Pancreas (tissue), 10 donors: ENCODE results near the gene ARHGEF5. TPM values are rescaled to one million over a fixed set of nuclear protein-coding genes. Genes with fewer than 3 reads are reported as not detected.
"Not testable (repeated sequence)": the region's sequence is repeated elsewhere in the genome, so short reads cannot be mapped to it uniquely, and the experiment has no call there.

Experiments
- ATAC-seq, 4 donors: fragments of 200-7000 bp; cut with Tn5 transposase; one replicate each; pipeline versions ENCODE4 v1.8.0 to v1.9.1; 2020; ENCODE audit warnings: mild to moderate bottlenecking in 4 of 4, moderate library complexity in 4 of 4
- DNase-seq, 6 donors: peaks; one replicate each; pipeline ENCODE4 v3.0.0-alpha.2; 2020
- FAIRE-seq: peaks from 2 replicates; lab custom pipeline; 2012; peaks lifted over from hg19 to GRCh38; lab: Jason Lieb, UNC
- H3K27ac ChIP-seq, 4 donors: fragments of 200-600 bp; sonication (generic); 1 replicate in 3 of 4; 2 replicates in 1 of 4; pipeline versions ENCODE4 v1.5.0 to v1.8.0; 2020
- H3K27me3 ChIP-seq, 4 donors: fragments of 200-600 bp; one replicate each; pipeline ENCODE4 v1.8.0; 2021
- H3K36me3 ChIP-seq, 3 donors: fragments of 200-600 bp; sonication (generic) in 1 of 3; one replicate each; pipeline versions ENCODE4 v1.5.0 to v1.8.0; 2020 to 2021
- H3K4me1 ChIP-seq, 3 donors: fragments of 200-600 bp; one replicate each; pipeline ENCODE4 v1.8.0; 2021
- H3K4me3 ChIP-seq, 4 donors: fragments of 200-600 bp; sonication (generic) in 2 of 4; one replicate each; pipeline versions ENCODE4 v1.5.0 to v1.8.0; 2020 to 2021
- H3K9me3 ChIP-seq, 4 donors: fragments of 200-600 bp; one replicate each; pipeline ENCODE4 v1.8.0; 2021
- CTCF ChIP-seq, 4 donors: fragments of 200-600 bp; sonication (generic) in 3 of 4; IDR thresholded peaks; one replicate each; pipeline versions ENCODE4 v1.5.0 to v1.8.0; 2021; ENCODE audit warnings: antibody characterized with exemption in 4 of 4
- WGBS, 2 donors: extraction: QIAGEN DNeasy Blood & Tissue Kit; methylation state at CpG; one replicate each; pipeline ENCODE4 v1.1.7; 2013; 5-methylcytosine and 5-hydroxymethylcytosine counted together
- intact Hi-C, 3 donors: fragments of 100-400 bp; cut with DNase I; formaldehyde crosslinking; loops; one replicate each; pipeline versions ENCODE4 v1.11.1 to v1.14.2; 2022
- polyA plus RNA-seq, 2 donors: library from polyadenylated mRNA; stranded (reverse); fragments of 200-250 nt; gene quantifications; one replicate each; pipeline ENCODE4 v1.2.3, GENCODE V29; 2013
- total RNA-seq, 6 donors: library from RNA; stranded (reverse); fragmentation: NEBNext Ultra II Directional in 4 of 6; extraction: Animal tissue kit (Norgen Biotek cat#: 25700) in 4 of 6; gene quantifications; one replicate each; pipeline versions ENCODE4 v1.2.1 to v1.2.4, GENCODE V29; 2021 to 2023
- donor health status: healthy with polysubstance abuse.
- donor health status: DM: no; HTN: no; CAD: no; lungs with moderate emphysema.
- donor health status: DM: no; HTN: no; CAD: no.
- donor health status: control.
- donor health status: control.
- donor health status: Bipolar disorder and iron deficiency.
- donor health status: DM: yes; HTN: yes; CAD: no.
- donor health status: DM: no; HTN: no; CAD: no.
- donor health status: DM: no; HTN: no; CAD: no.
- donor health status: DM: yes; HTN: yes; CAD: no.

Gene ARHGEF5
- total and polyA plus RNA-seq, 8 donors = 8.4 to 28.4 (median 15.7) TPM

GRCh38 chr7:144414815-144415214 lies 59.6 kb downstream of the ARHGEF5 start:
- Histone ChIP-seq H3K27me3 (no peaks in the 10 kb centered on the region), H3K4me3 (no peak overlapping the region), H3K4me1 (no peaks in the 10 kb centered on the region), H3K9me3 (no peaks in the 10 kb centered on the region), H3K27ac (no peak overlapping the region), H3K36me3 (no peaks in the 10 kb centered on the region)
- 47 to 63% methylated on average over 3 of the region's 3 CpGs for WGBS, 2 donors
- DNase-seq (no peak), ATAC-seq (no peak), FAIRE-seq (no peak)
- no peak for TF ChIP-seq CTCF (IDR thresholded peaks at IDR 0.05)
- intact Hi-C loops = no loop called here

GRCh38 chr7:144415858-144416257 lies 60.7 kb downstream of the ARHGEF5 start:
- Histone ChIP-seq H3K27ac (no peak overlapping the region), H3K36me3 (no peaks in the 10 kb centered on the region), H3K4me1 (no peaks in the 10 kb centered on the region), H3K4me3 (no peak overlapping the region), H3K9me3 (no peaks in the 10 kb centered on the region), H3K27me3 (no peaks in the 10 kb centered on the region)
- intact Hi-C loops = no loop called here
- no peak for FAIRE-seq
- TF ChIP-seq CTCF (IDR thresholded peaks at IDR 0.05) = no peak
- no peak for DNase-seq
- no peak for ATAC-seq

- Histone ChIP-seq H3K4me1 (no peaks in the 10 kb centered on the region), H3K27ac (no peak overlapping the region), H3K4me3 (no peak overlapping the region), H3K9me3 (no peaks in the 10 kb centered on the region), H3K36me3 (no peaks in the 10 kb centered on the region), H3K27me3 (no peaks in the 10 kb centered on the region)
- intact Hi-C loops = no loop called here
- ATAC-seq (no peak), DNase-seq (no peak), FAIRE-seq (no peak)
- TF ChIP-seq CTCF (IDR thresholded peaks at IDR 0.05) = no peak
These were observed 61.1 kb downstream of the ARHGEF5 start for GRCh38 chr7:144416341-144416740.

- DNase-seq, H3K27me3 ChIP-seq, H3K27ac ChIP-seq, ATAC-seq, H3K4me3 ChIP-seq, H3K4me1 ChIP-seq, FAIRE-seq, H3K9me3 ChIP-seq, intact Hi-C loops, H3K36me3 ChIP-seq: not testable (repeated sequence)
- WGBS, 2 donors = 56 to 60% methylated on average over 4 of the region's 4 CpGs
These were observed 63.7 kb downstream of the ARHGEF5 start for GRCh38 chr7:144418931-144419330.

- WGBS, 2 donors = 39 to 60% methylated on average over 2 of the region's 2 CpGs
- H3K36me3 ChIP-seq, H3K27me3 ChIP-seq, H3K27ac ChIP-seq, H3K9me3 ChIP-seq, ATAC-seq, intact Hi-C loops, H3K4me3 ChIP-seq, DNase-seq, FAIRE-seq, H3K4me1 ChIP-seq: not testable (repeated sequence)
These were observed 72.3 kb downstream of the ARHGEF5 start for GRCh38 chr7:144427539-144427938.

GRCh38 chr7:144428431-144428830 lies 73.2 kb downstream of the ARHGEF5 start:
- no peak for ATAC-seq
- no peaks in the 10 kb centered on the region for H3K4me1 ChIP-seq
- H3K4me3 ChIP-seq = no peak overlapping the region
- H3K9me3 ChIP-seq = no peaks in the 10 kb centered on the region
- H3K27ac ChIP-seq = no peak overlapping the region
- no peak for FAIRE-seq
- no peak for TF ChIP-seq CTCF (IDR thresholded peaks at IDR 0.05)
- 62 to 71% methylated on average over 2 of the region's 2 CpGs for WGBS, 2 donors
- no peaks in the 10 kb centered on the region for H3K36me3 ChIP-seq
- H3K27me3 ChIP-seq = no peaks in the 10 kb centered on the region
- intact Hi-C loops = no loop called here
- DNase-seq = no peak

Other genes with a start within 250 kb of the ARHGEF5 start
- gene OR2A2, start 245.8 kb upstream of the ARHGEF5 start, total RNA-seq = not detected
- gene OR2A2, start 245.8 kb upstream of the ARHGEF5 start, polyA plus RNA-seq = not detected
- gene OR2A14, start 232.2 kb upstream of the ARHGEF5 start, total RNA-seq = not detected
- not detected for gene OR2A14, start 232.2 kb upstream of the ARHGEF5 start, polyA plus RNA-seq
- 1 to 10 TPM in 4 of 6 donors, under 1 TPM in 2; 0.51 to 5.4 (median 1.5) TPM for gene CTAGE4, start 171.9 kb upstream of the ARHGEF5 start, total RNA-seq
- gene CTAGE4, start 171.9 kb upstream of the ARHGEF5 start, polyA plus RNA-seq = 1 to 10 TPM; 2.7 to 4.0 TPM
- gene ARHGEF35, start 159.6 kb upstream of the ARHGEF5 start, total RNA-seq = 10 to 100 TPM in 1 of 6 donors, 1 to 10 TPM in 5; 5.1 to 10.6 (median 7.6) TPM
- 1 to 10 TPM; 6.1 to 7.1 TPM for gene ARHGEF35, start 159.6 kb upstream of the ARHGEF5 start, polyA plus RNA-seq
- gene OR2A42, start 115.8 kb upstream of the ARHGEF5 start, total RNA-seq = not detected
- not detected for gene OR2A42, start 115.8 kb upstream of the ARHGEF5 start, polyA plus RNA-seq
- gene OR2A7, start 90.6 kb upstream of the ARHGEF5 start, total RNA-seq = 1 to 10 TPM; 2.9 to 5.7 (median 3.5) TPM
- gene OR2A7, start 90.6 kb upstream of the ARHGEF5 start, polyA plus RNA-seq = 1 to 10 TPM; 1.3 to 1.4 TPM
- gene CTAGE8, start 86.1 kb upstream of the ARHGEF5 start, total RNA-seq = 1 to 10 TPM in 5 of 6 donors, under 1 TPM in 1; 0.72 to 2.6 (median 1.7) TPM
- 1 to 10 TPM in 1 of 2 donors, not detected in 1; 1.8 TPM for gene CTAGE8, start 86.1 kb upstream of the ARHGEF5 start, polyA plus RNA-seq
- gene OR2A1, start 43.0 kb upstream of the ARHGEF5 start, total RNA-seq = not detected
- gene OR2A1, start 43.0 kb upstream of the ARHGEF5 start, polyA plus RNA-seq = under 1 TPM in 1 of 2 donors, not detected in 1; 0.14 TPM
- not detected for gene NOBOX, start 48.3 kb downstream of the ARHGEF5 start, total RNA-seq
- not detected for gene NOBOX, start 48.3 kb downstream of the ARHGEF5 start, polyA plus RNA-seq